ENCODE data around the gene BGN. TPM values are rescaled to one million over a fixed set of nuclear protein-coding genes. Genes with fewer than 3 reads are reported as not detected.

Gene BGN
- total and polyA plus RNA-seq, 2 experiments from 2014 or later = 0.87 to 1.8 TPM

GRCh38 chrX:153478746-153479145 is 16.0 kb upstream of the BGN start (continued):
- TF ChIP-seq ZNF462 (CRISPR knock-in tag; IDR thresholded peaks at IDR 0.05) (no peak), CREB1 (CRISPR knock-in tag; IDR thresholded peaks at IDR 0.05; ENCODE audit: low read depth) (no peak), EZH2 (IDR thresholded peaks at IDR 0.05; ENCODE audit: low read depth, unreplicated experiment) (no peak)

GRCh38 chrX:153481043-153481442 is 13.7 kb upstream of the BGN start:
- H2AFZ ChIP-seq = no peak overlapping the region
- H3K27me3 ChIP-seq (ENCODE audit: insufficient read depth) = peaks cover 3% of the 10 kb centered on the region
- no peak for TF ChIP-seq ZNF331 (CRISPR knock-in tag; IDR thresholded peaks at IDR 0.05; ENCODE audit: low read depth)
- no peak for TF ChIP-seq CTCF (conservative IDR thresholded peaks at IDR 0.05; ENCODE audit: low read depth in 2 of 2)
- no peak for TF ChIP-seq EZH2phosphoT487 (IDR thresholded peaks at IDR 0.05; ENCODE audit: unreplicated experiment)
- H3K36me3 ChIP-seq (ENCODE audit: insufficient read depth) = no peaks in the 10 kb centered on the region
- no peaks in the 10 kb centered on the region; the same call in 1 of the 2 replicates for H3K4me1 ChIP-seq (ENCODE audit: insufficient read depth)
- no peak overlapping the region for H3K4me2 ChIP-seq
- H3F3A ChIP-seq (replicated peaks; ENCODE audit: low read depth) = no peaks in the 10 kb centered on the region
- no peaks in the 10 kb centered on the region for H4K20me1 ChIP-seq (replicated peaks; ENCODE audit: insufficient read depth)
- no peak overlapping the region for H3K4me3 ChIP-seq
- Mint-ChIP-seq H3K9me3 (no peaks in the 10 kb centered on the region; the same call in 2 of the 3 replicates), H3K27me3 (ENCODE audit: insufficient read depth, low read depth, poor library complexity) (peaks cover 5% of the 10 kb centered on the region), H3K36me3 (ENCODE audit: low read depth) (no peaks in the 10 kb centered on the region), H3K4me3 (no peak overlapping the region), H3K27ac (no peak overlapping the region), H3K4me1 (peaks cover 12% of the 10 kb centered on the region; the same call in 2 of the 3 replicates)
- H3K27ac ChIP-seq (ENCODE audit: low read depth) = no peak overlapping the region
- DNase-seq (ENCODE audit: low spot score) (no peak), ATAC-seq (no peak)
- no peaks in the 10 kb centered on the region for H3K9me2 ChIP-seq (ENCODE audit: insufficient read depth)
- H3K79me2 ChIP-seq (replicated peaks; ENCODE audit: insufficient read depth) = no peaks in the 10 kb centered on the region

Measured in GM23338 (cell line).